ENCODE results near the gene ZNF211.

The ZNF211 gene

DNA sequence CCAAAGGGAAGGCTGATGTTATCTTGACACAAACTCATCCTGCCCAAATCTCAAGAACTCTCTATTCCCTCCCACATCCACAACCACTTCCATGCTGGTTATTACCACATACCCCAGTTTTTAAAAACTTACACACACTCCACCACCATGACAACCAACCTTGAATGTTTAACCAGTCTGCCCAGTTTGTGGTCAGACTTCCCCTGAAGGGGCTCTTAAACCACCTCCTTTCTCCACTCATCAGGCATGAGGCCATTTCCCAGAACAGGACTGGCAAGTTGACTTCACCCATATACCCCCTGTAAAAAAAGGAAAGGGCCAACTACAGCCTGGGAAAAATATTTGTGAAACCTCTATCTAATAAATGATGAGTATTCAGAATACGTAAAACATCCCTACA, 23.4 kb downstream of the ZNF211 start:
- H3K9me3 ChIP-seq (ENCODE audit: control insufficient read depth, low read length): peaks cover 11% of the 10 kb centered on the region
- no CpG with 5 or more reads among the region's 1 CpG for WGBS, 2 experiments (ENCODE audit: insufficient coverage in 2 of 2)
- H3K4me1 ChIP-seq (ENCODE audit: control insufficient read depth, insufficient read depth, low read length, poor library complexity, severe bottlenecking): peaks cover 6% of the 10 kb centered on the region
- no peak overlapping the region for H3K4me3 ChIP-seq (ENCODE audit: extremely low read depth, insufficient read depth, low read length, poor library complexity, severe bottlenecking)
- no peaks in the 10 kb centered on the region for H3K36me3 ChIP-seq (ENCODE audit: control insufficient read depth, insufficient read depth, low read length)
- H3K27ac ChIP-seq (ENCODE audit: low read depth, low read length, severe bottlenecking): no peak overlapping the region

DNA sequence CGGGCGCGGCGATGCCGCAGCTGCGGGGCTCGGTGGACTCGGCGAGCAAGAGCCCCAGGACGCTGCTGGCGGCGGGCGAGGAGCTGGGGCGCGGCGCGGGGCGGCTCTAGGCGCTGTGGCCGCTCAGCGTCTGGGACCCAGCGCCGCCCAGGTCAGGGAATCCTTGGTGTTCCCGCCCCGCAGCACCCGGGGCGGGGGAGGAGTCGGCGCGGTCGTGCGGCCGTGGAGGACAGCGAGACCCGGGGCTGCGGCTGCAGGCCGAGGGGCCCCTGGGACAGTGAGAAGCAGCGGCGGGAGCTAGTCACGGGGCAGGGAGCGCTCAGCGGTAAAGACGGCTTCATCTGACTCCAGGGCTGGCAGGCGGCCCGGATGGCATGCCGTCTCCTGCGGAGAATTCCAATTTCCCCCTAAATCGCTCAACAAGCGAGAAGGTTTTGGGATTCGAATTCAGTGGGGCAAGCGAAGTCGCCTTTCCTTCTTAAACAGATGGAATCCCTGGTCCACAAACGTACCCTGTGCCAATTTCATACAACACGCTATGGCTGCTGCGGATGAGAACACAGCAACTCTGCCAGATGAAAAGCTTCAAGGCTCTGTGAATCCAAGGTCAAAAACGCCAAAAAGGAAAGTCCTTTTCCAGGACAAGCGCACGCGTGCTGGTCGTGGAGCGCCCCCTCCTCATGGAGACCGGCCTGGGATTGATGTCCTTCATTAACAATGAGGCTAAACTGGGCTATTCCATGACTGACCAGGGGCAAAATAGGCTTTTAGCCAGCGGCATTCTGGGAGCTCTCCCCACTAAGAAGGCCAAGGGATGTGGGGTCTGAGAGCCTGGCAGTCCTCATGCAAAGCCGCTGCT, 31.5 kb downstream of the ZNF211 start:
- Histone ChIP-seq H3K36me3 (ENCODE audit: control insufficient read depth, insufficient read depth, low read length) (no peaks in the 10 kb centered on the region), H3K4me1 (ENCODE audit: control insufficient read depth, insufficient read depth, low read length, poor library complexity, severe bottlenecking) (no peaks in the 10 kb centered on the region), H3K9me3 (ENCODE audit: control insufficient read depth, low read length) (no peaks in the 10 kb centered on the region), H3K27ac (ENCODE audit: low read depth, low read length, severe bottlenecking) (no peak overlapping the region), H3K4me3 (ENCODE audit: extremely low read depth, insufficient read depth, low read length, poor library complexity, severe bottlenecking) (peak overlapping the region; percentile 50)
- WGBS, 2 experiments (ENCODE audit: insufficient coverage in 2 of 2): 2 to 4% methylated on average over 60 to 62 of the region's 64 CpGs

DNA sequence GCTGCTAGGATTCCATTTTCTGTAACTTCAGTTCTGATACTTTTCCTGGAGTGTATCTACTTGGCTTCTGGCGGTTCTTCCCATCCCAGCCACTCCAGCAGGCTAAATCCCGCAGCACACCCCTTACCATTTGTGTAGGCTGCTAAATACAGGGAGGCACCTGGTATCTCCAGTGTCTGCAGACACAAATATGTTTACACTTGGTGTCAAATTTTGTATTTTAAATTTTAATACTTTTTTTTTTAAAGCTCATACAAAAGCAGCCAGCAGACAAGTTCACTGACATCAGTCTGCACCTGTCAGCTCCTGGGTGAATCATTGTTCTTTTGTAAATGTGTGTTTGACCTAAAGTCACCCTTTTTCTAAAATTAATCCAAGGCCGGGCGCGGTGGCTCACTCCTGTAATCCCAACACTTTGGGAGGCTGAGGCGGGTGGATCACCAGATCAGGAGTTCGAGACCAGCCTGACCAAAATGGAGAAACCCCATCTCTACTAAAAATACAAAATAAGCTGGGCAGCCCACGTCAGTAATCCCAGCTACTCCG, 32.4 kb downstream of the ZNF211 start:
- Histone ChIP-seq H3K4me1 (ENCODE audit: control insufficient read depth, insufficient read depth, low read length, poor library complexity, severe bottlenecking) (no peaks in the 10 kb centered on the region), H3K9me3 (ENCODE audit: control insufficient read depth, low read length) (no peaks in the 10 kb centered on the region), H3K36me3 (ENCODE audit: control insufficient read depth, insufficient read depth, low read length) (no peaks in the 10 kb centered on the region), H3K4me3 (ENCODE audit: extremely low read depth, insufficient read depth, low read length, poor library complexity, severe bottlenecking) (no peak overlapping the region), H3K27ac (ENCODE audit: low read depth, low read length, severe bottlenecking) (no peak overlapping the region)
- 87 to 100% methylated on average over 2 to 7 of the region's 9 CpGs for WGBS, 2 experiments (ENCODE audit: insufficient coverage in 2 of 2)

- WGBS, 2 experiments (ENCODE audit: insufficient coverage in 2 of 2): 88 to 92% methylated on average over 1 of the region's 1 CpG
- H3K27ac ChIP-seq (ENCODE audit: low read depth, low read length, severe bottlenecking): no peak overlapping the region
- no peaks in the 10 kb centered on the region for H3K4me1 ChIP-seq (ENCODE audit: control insufficient read depth, insufficient read depth, low read length, poor library complexity, severe bottlenecking)
- no peaks in the 10 kb centered on the region for H3K9me3 ChIP-seq (ENCODE audit: control insufficient read depth, low read length)
- H3K4me3 ChIP-seq (ENCODE audit: extremely low read depth, insufficient read depth, low read length, poor library complexity, severe bottlenecking): no peak overlapping the region
- H3K36me3 ChIP-seq (ENCODE audit: control insufficient read depth, insufficient read depth, low read length): no peaks in the 10 kb centered on the region
Measured at GRCh38 chr19:57667228-57667627, 34.3 kb downstream of the ZNF211 start.

- Histone ChIP-seq H3K27ac (ENCODE audit: low read depth, low read length, severe bottlenecking) (no peak within 1 kb of the TSS), H3K36me3 (ENCODE audit: control insufficient read depth, insufficient read depth, low read length) (no peaks in the 10 kb centered on the region), H3K9me3 (ENCODE audit: control insufficient read depth, low read length) (no peaks in the 10 kb centered on the region), H3K4me3 (ENCODE audit: extremely low read depth, insufficient read depth, low read length, poor library complexity, severe bottlenecking) (no peak within 1 kb of the TSS), H3K4me1 (ENCODE audit: control insufficient read depth, insufficient read depth, low read length, poor library complexity, severe bottlenecking) (no peaks in the 10 kb centered on the region)
- 100% methylated on average over 2 of the region's 2 CpGs; no CpG with 5 or more reads in 1 of the 2 experiments for WGBS, 2 experiments (ENCODE audit: insufficient coverage in 2 of 2)
Measured at GRCh38 chr19:57668635-57669034, 35.7 kb downstream of the ZNF211 start, which contains the start of gene ZSCAN4. Gene ZSCAN4, plus strand, starts transcription at chr19:57668935. Its CDS starts 7,211 bp downstream, at chr19:57676146.

- Histone ChIP-seq H3K27ac (ENCODE audit: low read depth, low read length, severe bottlenecking) (no peak overlapping the region), H3K9me3 (ENCODE audit: control insufficient read depth, low read length) (no peaks in the 10 kb centered on the region), H3K4me3 (ENCODE audit: extremely low read depth, insufficient read depth, low read length, poor library complexity, severe bottlenecking) (no peak overlapping the region), H3K36me3 (ENCODE audit: control insufficient read depth, insufficient read depth, low read length) (no peaks in the 10 kb centered on the region), H3K4me1 (ENCODE audit: control insufficient read depth, insufficient read depth, low read length, poor library complexity, severe bottlenecking) (no peaks in the 10 kb centered on the region)
- 73 to 74% methylated on average over 5 to 6 of the region's 7 CpGs for WGBS, 2 experiments (ENCODE audit: insufficient coverage in 2 of 2)
Measured at GRCh38 chr19:57671124-57671895, 38.3 kb downstream of the ZNF211 start.

DNA sequence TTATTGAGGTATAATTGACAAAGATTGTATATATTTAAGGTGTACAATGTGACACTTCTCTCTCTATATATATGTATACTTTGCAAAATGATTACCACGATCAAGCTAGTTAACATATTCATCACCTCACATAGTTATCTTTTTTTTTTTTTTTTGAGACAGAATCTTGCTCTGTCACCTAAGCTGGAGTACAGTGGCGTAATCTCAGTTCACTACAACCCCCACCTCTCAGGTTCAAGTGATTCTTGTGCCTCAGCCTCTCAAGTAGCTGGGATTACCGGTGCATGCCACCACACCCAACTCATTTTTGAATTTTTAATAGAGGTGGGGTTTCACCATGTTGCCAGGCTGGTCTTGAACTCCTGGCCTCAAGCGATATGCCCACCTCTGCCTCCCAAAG, 39.5 kb downstream of the ZNF211 start:
- WGBS, 2 experiments (ENCODE audit: insufficient coverage in 2 of 2): 90 to 92% methylated on average over 2 of the region's 4 CpGs
- Histone ChIP-seq H3K36me3 (ENCODE audit: control insufficient read depth, insufficient read depth, low read length) (no peaks in the 10 kb centered on the region), H3K4me1 (ENCODE audit: control insufficient read depth, insufficient read depth, low read length, poor library complexity, severe bottlenecking) (no peaks in the 10 kb centered on the region), H3K4me3 (ENCODE audit: extremely low read depth, insufficient read depth, low read length, poor library complexity, severe bottlenecking) (no peak overlapping the region), H3K27ac (ENCODE audit: low read depth, low read length, severe bottlenecking) (no peak overlapping the region), H3K9me3 (ENCODE audit: control insufficient read depth, low read length) (no peaks in the 10 kb centered on the region)

DNA sequence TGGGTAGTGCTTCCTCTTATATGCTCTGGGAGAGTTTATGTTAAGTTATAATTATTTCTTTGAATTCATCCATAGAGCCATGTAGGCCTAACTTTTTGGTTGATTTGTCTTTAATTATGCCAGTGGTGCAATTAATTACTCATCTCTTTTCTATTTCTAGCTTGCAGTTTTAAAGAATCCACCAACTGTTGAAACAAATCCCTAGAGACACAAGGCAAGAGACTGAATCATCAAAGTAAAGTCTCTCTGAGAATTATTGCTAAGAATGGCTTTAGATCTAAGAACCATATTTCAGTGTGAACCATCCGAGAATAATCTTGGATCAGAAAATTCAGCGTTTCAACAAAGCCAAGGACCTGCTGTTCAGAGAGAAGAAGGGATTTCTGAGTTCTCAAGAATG, 42.9 kb downstream of the ZNF211 start:
- Histone ChIP-seq H3K4me1 (ENCODE audit: control insufficient read depth, insufficient read depth, low read length, poor library complexity, severe bottlenecking) (no peaks in the 10 kb centered on the region), H3K4me3 (ENCODE audit: extremely low read depth, insufficient read depth, low read length, poor library complexity, severe bottlenecking) (no peak overlapping the region), H3K36me3 (ENCODE audit: control insufficient read depth, insufficient read depth, low read length) (no peaks in the 10 kb centered on the region), H3K9me3 (ENCODE audit: control insufficient read depth, low read length) (peaks cover 5% of the 10 kb centered on the region), H3K27ac (ENCODE audit: low read depth, low read length, severe bottlenecking) (no peak overlapping the region)
- WGBS, 2 experiments (ENCODE audit: insufficient coverage in 2 of 2): 75 to 83% methylated on average over 2 of the region's 2 CpGs

GRCh38 chr19:57682226-57682766, 49.3 kb downstream of the ZNF211 start:
- Histone ChIP-seq H3K9me3 (ENCODE audit: control insufficient read depth, low read length) (peaks cover 48% of the 10 kb centered on the region), H3K36me3 (ENCODE audit: control insufficient read depth, insufficient read depth, low read length) (peaks cover 45% of the 10 kb centered on the region), H3K27ac (ENCODE audit: low read depth, low read length, severe bottlenecking) (no peak overlapping the region), H3K4me1 (ENCODE audit: control insufficient read depth, insufficient read depth, low read length, poor library complexity, severe bottlenecking) (peaks cover 3% of the 10 kb centered on the region), H3K4me3 (ENCODE audit: extremely low read depth, insufficient read depth, low read length, poor library complexity, severe bottlenecking) (peak overlapping the region; percentile 91)
- 5% methylated on average over 17 to 19 of the region's 19 CpGs for WGBS, 2 experiments (ENCODE audit: insufficient coverage in 2 of 2)

- WGBS, 2 experiments (ENCODE audit: insufficient coverage in 2 of 2): 100% methylated on average over 1 of the region's 3 CpGs
- H3K4me3 ChIP-seq (ENCODE audit: extremely low read depth, insufficient read depth, low read length, poor library complexity, severe bottlenecking): no peak overlapping the region
- H3K27ac ChIP-seq (ENCODE audit: low read depth, low read length, severe bottlenecking): no peak overlapping the region
- peaks cover 66% of the 10 kb centered on the region for H3K9me3 ChIP-seq (ENCODE audit: control insufficient read depth, low read length)
- H3K36me3 ChIP-seq (ENCODE audit: control insufficient read depth, insufficient read depth, low read length): peaks cover 71% of the 10 kb centered on the region
- H3K4me1 ChIP-seq (ENCODE audit: control insufficient read depth, insufficient read depth, low read length, poor library complexity, severe bottlenecking): peaks cover 3% of the 10 kb centered on the region
Measured at GRCh38 chr19:57686727-57687126, 53.8 kb downstream of the ZNF211 start.

Data from mesodermal cell (in vitro differentiated cells).